ENCODE results near the gene ACSL5. TPM values are rescaled to one million over a fixed set of nuclear protein-coding genes. Genes with fewer than 3 reads are reported as not detected.

Gene ACSL5
- total and polyA plus RNA-seq, 2 of the 4 experiments (the other 2 are of a cell fraction) = 0.87 to 1.3 TPM

- whole genome bisulfite sequencing, 2 experiments (ENCODE audit: extremely low coverage in 2 of 2, insufficient read length in 1 of 2) = no CpG with 5 or more reads among the region's 2 CpGs
- ChIA-PET POLR2A (ENCODE audit: unreplicated experiment) (interaction anchor here (0.7 to 0.8 kb wide), 2 partner anchors 12 to 512 kb away, joined by 3 read pairs; no protein-coding TSS in a partner anchor), CTCF (no interaction called here)
- no peak overlapping the region for H3K9ac ChIP-seq (ENCODE audit: low read depth, low read length)
- H3K9me1 ChIP-seq (ENCODE audit: insufficient read depth, low read length) = peaks cover 2% of the 10 kb centered on the region; the same call in 1 of the 2 replicates
- H2AK9ac ChIP-seq (replicated peaks; ENCODE audit: low read depth, low read length, poor library complexity) = no peak overlapping the region
- H3K23ac ChIP-seq (ENCODE audit: low read depth, low read length) = no peak overlapping the region
- H3K4me2 ChIP-seq (ENCODE audit: low read depth, low read length) = no peak overlapping the region
- H4K8ac ChIP-seq (ENCODE audit: low read depth in 2 of 2, low read length in 2 of 2) = 0 out of 4 replicates have a peak overlapping the region, but pooled peaks of 1 of the 2 experiments have one; percentile 15
- TF ChIP-seq, protein P1, sequence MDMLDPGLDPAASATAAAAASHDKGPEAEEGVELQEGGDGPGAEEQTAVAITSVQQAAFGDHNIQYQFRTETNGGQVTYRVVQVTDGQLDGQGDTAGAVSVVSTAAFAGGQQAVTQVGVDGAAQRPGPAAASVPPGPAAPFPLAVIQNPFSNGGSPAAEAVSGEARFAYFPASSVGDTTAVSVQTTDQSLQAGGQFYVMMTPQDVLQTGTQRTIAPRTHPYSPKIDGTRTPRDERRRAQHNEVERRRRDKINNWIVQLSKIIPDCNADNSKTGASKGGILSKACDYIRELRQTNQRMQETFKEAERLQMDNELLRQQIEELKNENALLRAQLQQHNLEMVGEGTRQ (IDR thresholded peaks at IDR 0.05; ENCODE audit: low read depth, low read length) = no peak
- TF ChIP-seq NFE2L2 (IDR thresholded peaks at IDR 0.05; ENCODE audit: low read depth, low read length) (no peak), RFX5 (IDR thresholded peaks at IDR 0.05; ENCODE audit: low read depth, low read length) (no peak)
- H3K27ac ChIP-seq (ENCODE audit: insufficient read depth, low read length) = no peak overlapping the region
- no peak overlapping the region for H3K4ac ChIP-seq (ENCODE audit: low read depth, low read length)
- H3K4me1 ChIP-seq (ENCODE audit: control insufficient read depth, insufficient read depth, low read length) = 0 out of 2 replicates have a peak, but pooled peaks cover 2% of the 10 kb centered on the region
- H4K5ac ChIP-seq (ENCODE audit: low read depth, low read length) = no peak overlapping the region
- no peak overlapping the region for H2BK5ac ChIP-seq (ENCODE audit: low read depth, low read length, poor library complexity, severe bottlenecking)
- intact Hi-C loops (cut with micrococcal nuclease) = no loop called here
- no peak overlapping the region; the same call in 1 of the 2 replicates for H2BK120ac ChIP-seq (ENCODE audit: low read depth, low read length)
- no peak overlapping the region for H4K91ac ChIP-seq (ENCODE audit: insufficient read depth, low read depth, low read length)
- no peak overlapping the region for H2AFZ ChIP-seq (replicated peaks; ENCODE audit: low read length, poor library complexity)
- H3K79me1 ChIP-seq (ENCODE audit: low read depth in 1 of 2, low read length in 2 of 2) = peaks cover 21 to 23% of the 10 kb centered on the region in 2 experiments
- H3K36me3 ChIP-seq (ENCODE audit: control insufficient read depth, insufficient read depth, low read length) = peaks cover 9% of the 10 kb centered on the region
- in situ Hi-C loops (cut with MboI; ENCODE audit: low sequenced_read_pairs) = no loop called here
- no peak overlapping the region for H3K18ac ChIP-seq (ENCODE audit: low read depth, low read length)
- no peak overlapping the region for H3K14ac ChIP-seq (replicated peaks; ENCODE audit: low read depth, low read length)
- no peak overlapping the region for H3K4me3 ChIP-seq (ENCODE audit: insufficient read depth, low read depth, low read length)
- no peaks in the 10 kb centered on the region for H4K20me1 ChIP-seq (ENCODE audit: insufficient read depth, low read length)
- H2BK15ac ChIP-seq (ENCODE audit: low read depth, low read length) = no peak overlapping the region
- H3K56ac ChIP-seq (ENCODE audit: extremely low read depth, insufficient read depth, low read length) = no peak overlapping the region
- no peak overlapping the region for H2AK5ac ChIP-seq (ENCODE audit: low read depth, low read length)
- H3K9me3 ChIP-seq (ENCODE audit: control insufficient read depth, insufficient read depth, low read length) = no peaks in the 10 kb centered on the region
- DNase-seq = no peak
- no peak overlapping the region for H2BK20ac ChIP-seq (ENCODE audit: low read depth, low read length)
- BruUV-seq (replicated peaks) = no TSS peak
- dilution Hi-C loops (cut with HindIII; ENCODE audit: low sequenced_read_pairs, unreplicated experiment) = no loop called here
- ATAC-seq (ENCODE audit: low read depth) = no peak
- H3K27me3 ChIP-seq (ENCODE audit: control insufficient read depth, insufficient read depth, low read length) = no peaks in the 10 kb centered on the region
Observed at GRCh38 chr10:112460366-112460765, 86.5 kb downstream of the ACSL5 start.

All from IMR-90 (cell line).